Cardiac fibroblast (primary cell): ENCODE data around the gene SNX19.

Source experiments
- DNase-seq, 2 donors: peaks; one replicate each; pipeline versions ENCODE4 v3.0.0 to v3.0.0-alpha.2; 2010; ENCODE audit warnings: low read depth in 2 of 2
- H3K4me3 ChIP-seq, 2 donors: replicated peaks in 1 of 2; 1 replicate in 1 of 2; 2 replicates in 1 of 2; pipeline ENCODE4 v1.5.1; 2011; ENCODE audit warnings: low read depth in 2 of 2, low read length in 2 of 2, mild to moderate bottlenecking in 2 of 2, moderate library complexity in 1 of 2
- CTCF ChIP-seq: IDR thresholded peaks from one replicate; pipeline ENCODE4 v1.5.1; 2011; ENCODE audit warnings: low read depth, mild to moderate bottlenecking, low read length, inconsistent platforms

The SNX19 gene

GRCh38 chr11:130886704-130887103, 29.6 kb downstream of the SNX19 start:
- no peak overlapping the region for H3K4me3 ChIP-seq
- TF ChIP-seq CTCF, result no peak
- DNase-seq, result no peak

GRCh38 chr11:130882138-130882551, 34.1 kb downstream of the SNX19 start:
- TF ChIP-seq CTCF, result no peak
- H3K4me3 ChIP-seq, result no peak overlapping the region
- no peak for DNase-seq

GRCh38 chr11:130881475-130882137, 34.7 kb downstream of the SNX19 start:
- H3K4me3 ChIP-seq, result no peak overlapping the region
- DNase-seq, result no peak
- TF ChIP-seq CTCF, result no peak

GRCh38 chr11:130879836-130880235, 36.4 kb downstream of the SNX19 start:
- TF ChIP-seq CTCF, result no peak
- no peak overlapping the region for H3K4me3 ChIP-seq
- no peak for DNase-seq

GRCh38 chr11:130876931-130877915, 39.1 kb downstream of the SNX19 start:
- H3K4me3 ChIP-seq, result no peak overlapping the region
- TF ChIP-seq CTCF, result no peak
- peak in 1 of 2 donors; percentile 74 for DNase-seq

GRCh38 chr11:130876100-130876499, 40.2 kb downstream of the SNX19 start:
- no peak for DNase-seq
- no peak for TF ChIP-seq CTCF
- H3K4me3 ChIP-seq, result no peak overlapping the region
